Subcutaneous abdominal adipose tissue (tissue), 5 donors: Measurements from ENCODE around the gene SLC34A3.

Source experiments
- H3K27ac ChIP-seq: one replicate; pipeline ENCODE4 v1.7.0; 2013; ENCODE audit warnings: low read depth, mild to moderate bottlenecking, inconsistent platforms, low read length, moderate library complexity
- H3K27me3 ChIP-seq, 5 donors: one replicate each; pipeline ENCODE4 v1.7.0; 2013; ENCODE audit warnings: low read length in 5 of 5, inconsistent platforms in 1 of 5; ENCODE audit not compliant: control insufficient read depth in 5 of 5, insufficient read depth in 4 of 5
- H3K36me3 ChIP-seq, 5 donors: one replicate each; pipeline ENCODE4 v1.7.0; 2013; ENCODE audit warnings: low read length in 5 of 5; ENCODE audit not compliant: control insufficient read depth in 5 of 5, insufficient read depth in 5 of 5
- H3K4me1 ChIP-seq, 5 donors: one replicate each; pipeline ENCODE4 v1.7.0; 2013; ENCODE audit warnings: low read length in 5 of 5, mild to moderate bottlenecking in 3 of 5, moderate library complexity in 1 of 5; ENCODE audit not compliant: control insufficient read depth in 5 of 5, insufficient read depth in 5 of 5
- H3K4me3 ChIP-seq, 5 donors: one replicate each; pipeline ENCODE4 v1.7.0; 2013; ENCODE audit warnings: low read length in 5 of 5, low read depth in 1 of 5
- H3K9ac ChIP-seq, 5 donors: one replicate each; pipeline ENCODE4 v1.7.0; 2013; ENCODE audit warnings: low read length in 5 of 5, mild to moderate bottlenecking in 4 of 5, moderate library complexity in 3 of 5
- H3K9me3 ChIP-seq, 5 donors: one replicate each; pipeline ENCODE4 v1.7.0; 2013; ENCODE audit warnings: low read length in 5 of 5; ENCODE audit not compliant: control insufficient read depth in 5 of 5
- donor health status: healthy.
- donor health status: healthy.
- donor health status: healthy.
- donor health status: healthy.
- donor health status: healthy.

SLC34A3 gene

DNA sequence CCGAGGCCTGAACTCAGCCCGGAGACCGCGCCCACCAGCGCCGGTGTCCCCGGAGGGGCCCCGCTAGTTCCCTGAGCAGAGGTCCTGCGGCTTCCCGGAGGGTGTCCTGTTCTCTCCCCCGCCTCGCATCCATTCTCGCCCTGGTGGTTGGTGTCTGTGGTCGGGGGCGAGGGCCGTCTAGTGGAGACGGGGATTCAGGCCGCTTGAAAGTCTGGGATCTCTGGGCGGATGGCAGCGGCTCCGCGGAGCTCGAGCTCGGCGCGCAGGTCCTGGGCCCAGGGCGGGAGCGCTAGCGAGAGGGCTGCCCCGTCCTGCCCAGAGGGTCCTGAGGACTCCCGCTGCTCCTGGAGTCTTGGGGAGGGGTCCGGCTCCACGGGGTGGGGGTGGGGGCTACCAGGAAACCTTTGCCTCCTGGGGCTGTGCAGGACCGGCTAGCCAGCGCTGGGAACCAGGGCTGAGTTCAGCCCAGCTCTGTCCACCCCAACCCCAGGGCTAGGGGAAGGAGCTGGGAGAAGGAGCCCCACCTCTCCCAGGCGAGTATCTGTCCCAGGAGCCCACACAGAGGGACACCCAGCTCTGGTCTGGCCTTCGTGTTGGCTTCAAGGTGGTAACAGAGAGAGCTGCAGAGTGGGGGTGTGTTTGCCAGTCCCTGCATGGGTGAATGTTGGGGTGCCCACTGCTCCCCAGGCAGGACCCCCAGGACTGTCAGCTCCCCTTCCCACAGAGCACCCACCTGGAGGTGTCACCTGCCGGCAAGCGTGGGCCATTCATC lies 50.8 kb downstream of the SLC34A3 start:
- H3K9me3 ChIP-seq = peaks cover 0 to 3% (median 0%) of the 10 kb centered on the region in 5 donors
- no peak overlapping the region for H3K27ac ChIP-seq
- no peak overlapping the region for H3K9ac ChIP-seq
- peaks cover 0 to 20% (median 10%) of the 10 kb centered on the region in 5 donors for H3K27me3 ChIP-seq
- H3K4me1 ChIP-seq = peaks cover 0 to 44% (median 27%) of the 10 kb centered on the region in 5 donors
- H3K36me3 ChIP-seq = peaks cover 0 to 19% (median 8%) of the 10 kb centered on the region in 5 donors
- no peak overlapping the region for H3K4me3 ChIP-seq
